Testis (tissue), 3 donors: ENCODE results near the gene ZFP69. TPM values are rescaled to one million over a fixed set of nuclear protein-coding genes. Genes with fewer than 3 reads are reported as not detected.
A peak's percentile ranks its signal among the peaks of the same experiment; 100 is the strongest.

Experiments used
- DNase-seq: peaks from one replicate; pipeline ENCODE4 v3.0.0-alpha.2; 2019
- H3K27ac ChIP-seq, 2 donors: fragments of 200-600 bp; sonication (generic); one replicate each; pipeline ENCODE4 v1.5.1; 2019
- H3K27me3 ChIP-seq: fragments of 200-600 bp; sonication (generic); one replicate; pipeline ENCODE4 v1.5.1; 2019
- H3K36me3 ChIP-seq: fragments of 200-600 bp; sonication (generic); one replicate; pipeline ENCODE4 v1.5.1; 2017; ENCODE audit warnings: low read depth; ENCODE audit errors: missing control alignments
- H3K4me1 ChIP-seq: fragments of 200-600 bp; sonication (generic); one replicate; pipeline ENCODE4 v1.5.1; 2019
- H3K4me3 ChIP-seq, 2 donors: fragments of 200-600 bp; sonication (generic); one replicate each; pipeline ENCODE4 v1.5.1; 2017 to 2019
- H3K9me3 ChIP-seq: fragments of 200-600 bp; sonication (generic); one replicate; pipeline ENCODE4 v1.5.1; 2017
- CTCF ChIP-seq, 3 experiments: fragments of 450-650 bp in 2 of 3; fragments of 200-600 bp in 1 of 3; sonication (generic) in 1 of 3; IDR thresholded peaks; one replicate each; pipeline ENCODE4 v1.5.1; 2016 to 2019; ENCODE audit warnings: antibody characterized with exemption in 3 of 3, mild to moderate bottlenecking in 2 of 3, moderate library complexity in 1 of 3
- POLR2A ChIP-seq: fragments of 450-650 bp; IDR thresholded peaks from one replicate; pipeline ENCODE4 v1.6.1; 2017; ENCODE audit warnings: antibody characterized with exemption, mild to moderate bottlenecking, moderate library complexity
- WGBS, 2 donors: methylation state at CpG; one replicate each; pipeline ENCODE4 v1.1.5; 2018; 5-methylcytosine and 5-hydroxymethylcytosine counted together
- intact Hi-C: fragments of 100-400 bp; cut with DNase I; formaldehyde crosslinking; loops from one replicate; pipeline ENCODE4 v1.15.1; 2023; ENCODE audit warnings: low total_unique reads
- polyA plus RNA-seq: library from polyadenylated mRNA; stranded (reverse); fragments of 350-450 nt; fragmentation: Illumina TruSeq; extraction: RNeasy Lipid Tissue Mini Kit (QIAGEN cat#74804); gene quantifications from one replicate; pipeline ENCODE4 v1.2.3, GENCODE V29; 2014; ENCODE audit warnings: low read depth, low replicate concordance; ENCODE audit not compliant: insufficient read depth
- total RNA-seq, 2 donors: library from RNA; depleted of rRNA; stranded (reverse); fragments of >200 nt; gene quantifications; one replicate each; pipeline ENCODE4 v1.2.3, GENCODE V29; 2016

ZFP69 gene
- total and polyA plus RNA-seq, 3 donors from 2014 or later: 5.4 to 9.3 (median 6.7) TPM

GRCh38 chr1:40450495-40451237 is 26.4 kb upstream of the ZFP69 start:
- 11 to 14% methylated on average over 22 of the region's 22 CpGs for WGBS, 2 donors
- DNase-seq: peak; percentile 15
- Histone ChIP-seq H3K36me3 (no peaks in the 10 kb centered on the region), H3K27me3 (no peaks in the 10 kb centered on the region), H3K9me3 (no peaks in the 10 kb centered on the region), H3K4me1 (no peaks in the 10 kb centered on the region), H3K27ac (peak overlapping the region; percentile 79 to 80), H3K4me3 (peak overlapping the region; percentile 66 to 67)
- TF ChIP-seq CTCF (IDR thresholded peaks at IDR 0.05): no peak
- TF ChIP-seq POLR2A: no peak
- intact Hi-C loops: no loop called here

GRCh38 chr1:40451238-40451585 is 25.9 kb upstream of the ZFP69 start:
- no peaks in the 10 kb centered on the region for H3K9me3 ChIP-seq
- DNase-seq: no peak
- TF ChIP-seq POLR2A (no peak), CTCF (IDR thresholded peaks at IDR 0.05) (no peak)
- H3K27ac ChIP-seq: no peak overlapping the region
- intact Hi-C loops: no loop called here
- H3K4me3 ChIP-seq: no peak overlapping the region
- H3K27me3 ChIP-seq: no peaks in the 10 kb centered on the region
- 60% methylated on average over 1 of the region's 1 CpG for WGBS, 2 donors
- H3K4me1 ChIP-seq: no peaks in the 10 kb centered on the region
- H3K36me3 ChIP-seq: no peaks in the 10 kb centered on the region

GRCh38 chr1:40454873-40455272 is 22.2 kb upstream of the ZFP69 start:
- Histone ChIP-seq H3K36me3 (no peaks in the 10 kb centered on the region), H3K27me3 (no peaks in the 10 kb centered on the region), H3K9me3 (no peaks in the 10 kb centered on the region), H3K4me1 (no peaks in the 10 kb centered on the region), H3K4me3 (no peak overlapping the region), H3K27ac (no peak overlapping the region)
- intact Hi-C loops: no loop called here
- 96 to 100% methylated on average over 1 of the region's 1 CpG for WGBS, 2 donors
- TF ChIP-seq POLR2A: no peak
- TF ChIP-seq CTCF (IDR thresholded peaks at IDR 0.05): no peak
- no peak for DNase-seq

GRCh38 chr1:40462956-40463590 is 14.0 kb upstream of the ZFP69 start:
- H3K27ac ChIP-seq: no peak overlapping the region
- H3K36me3 ChIP-seq: no peaks in the 10 kb centered on the region
- WGBS, 2 donors: 93 to 97% methylated on average over 3 of the region's 3 CpGs
- H3K4me1 ChIP-seq: no peaks in the 10 kb centered on the region
- no peaks in the 10 kb centered on the region for H3K9me3 ChIP-seq
- no peaks in the 10 kb centered on the region for H3K27me3 ChIP-seq
- intact Hi-C loops: no loop called here
- DNase-seq: no peak
- H3K4me3 ChIP-seq: no peak overlapping the region
- no peak for TF ChIP-seq POLR2A
- no peak for TF ChIP-seq CTCF (IDR thresholded peaks at IDR 0.05)

- 97 to 100% methylated on average over 2 of the region's 2 CpGs for WGBS, 2 donors
- H3K27me3 ChIP-seq: no peaks in the 10 kb centered on the region
- no peak for DNase-seq
- no peak overlapping the region for H3K27ac ChIP-seq
- no peak overlapping the region for H3K4me3 ChIP-seq
- no peaks in the 10 kb centered on the region for H3K4me1 ChIP-seq
- H3K36me3 ChIP-seq: no peaks in the 10 kb centered on the region
- no peaks in the 10 kb centered on the region for H3K9me3 ChIP-seq
- intact Hi-C loops: no loop called here
- TF ChIP-seq POLR2A (no peak), CTCF (IDR thresholded peaks at IDR 0.05) (no peak)
These were observed 7.8 kb upstream of the ZFP69 start for GRCh38 chr1:40469327-40469726.
